HG03135 (cell line): ENCODE results near the gene FHOD1.
A peak's percentile ranks its signal among the peaks of the same experiment; 100 is the strongest.

ENCODE experiments used
- ATAC-seq: cut with Tn5 transposase; IDR thresholded peaks from one replicate; pipeline ENCODE4 v1.9.1; 2021; ENCODE audit warnings: mild to moderate bottlenecking, moderate library complexity; ENCODE audit not compliant: unreplicated experiment

The FHOD1 gene

DNA sequence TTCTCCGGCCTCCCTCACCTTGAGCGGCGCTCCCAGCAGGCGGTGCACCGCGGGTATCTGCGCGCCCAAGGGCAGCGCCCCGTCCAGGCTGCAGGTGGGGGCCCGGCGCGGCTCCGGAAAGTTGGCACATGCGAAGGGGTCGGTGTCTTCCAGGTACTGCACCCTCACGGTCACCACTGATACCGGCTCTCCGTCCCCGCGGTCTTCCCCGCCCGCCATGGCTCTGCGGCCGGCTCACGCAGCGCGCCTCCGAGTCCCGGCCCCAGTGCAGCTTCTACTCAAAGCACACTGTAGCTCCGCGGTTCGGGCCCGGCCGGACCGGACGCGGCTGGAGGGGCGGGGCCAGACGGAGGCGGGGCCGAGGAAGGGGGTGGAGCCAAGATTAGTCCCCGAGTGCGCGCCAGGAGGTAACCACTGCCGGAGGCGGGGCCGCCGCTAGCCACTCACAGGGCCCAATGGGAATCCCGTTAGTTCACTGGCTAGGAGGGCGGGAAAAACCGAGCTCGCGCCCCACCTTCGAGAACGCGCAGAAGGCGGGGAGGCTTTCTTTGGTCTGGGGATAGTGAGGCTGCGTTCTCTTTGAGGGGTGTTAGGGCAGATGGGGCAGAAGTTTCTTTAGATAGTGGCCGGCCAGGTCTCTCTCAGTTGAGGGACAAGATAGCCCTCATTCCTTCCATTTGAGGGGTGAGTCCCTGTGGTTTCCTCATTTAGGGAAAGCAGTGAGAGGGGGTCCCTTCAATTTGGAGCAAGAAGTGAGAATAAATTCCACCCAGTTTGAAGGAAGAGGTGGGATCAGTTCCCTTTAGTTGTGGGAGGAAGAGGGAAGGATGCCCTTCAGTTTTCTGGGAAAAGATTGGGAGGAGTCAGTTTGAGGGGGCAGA is at the start of gene FHOD1:
TSS of gene FHOD1 (minus strand) at position 290 of the 881 bp plus-strand sequence. CDS start at position 219, 71 bp downstream.
- ATAC-seq = peak; percentile 56

DNA sequence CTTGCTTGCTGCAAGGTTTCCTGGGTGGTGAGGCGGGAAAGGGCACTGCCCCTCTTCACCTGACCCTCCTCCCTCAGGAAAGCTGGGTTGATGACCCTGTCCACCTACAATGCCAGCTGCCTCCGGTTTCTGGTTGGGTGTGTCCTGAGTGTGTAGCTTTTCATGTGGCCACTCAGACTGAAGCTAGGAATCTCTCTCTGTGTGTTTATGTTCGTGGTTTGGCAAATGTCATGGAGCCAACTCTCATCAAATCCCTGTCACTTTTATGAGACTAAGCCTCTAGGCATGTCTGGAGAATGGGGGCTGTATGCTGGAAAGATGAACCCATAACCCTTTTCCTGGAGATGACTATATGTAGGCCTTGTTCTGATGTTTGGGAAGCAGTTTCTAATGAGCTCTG is 49.1 kb upstream of the FHOD1 start:
- ATAC-seq = no peak

DNA sequence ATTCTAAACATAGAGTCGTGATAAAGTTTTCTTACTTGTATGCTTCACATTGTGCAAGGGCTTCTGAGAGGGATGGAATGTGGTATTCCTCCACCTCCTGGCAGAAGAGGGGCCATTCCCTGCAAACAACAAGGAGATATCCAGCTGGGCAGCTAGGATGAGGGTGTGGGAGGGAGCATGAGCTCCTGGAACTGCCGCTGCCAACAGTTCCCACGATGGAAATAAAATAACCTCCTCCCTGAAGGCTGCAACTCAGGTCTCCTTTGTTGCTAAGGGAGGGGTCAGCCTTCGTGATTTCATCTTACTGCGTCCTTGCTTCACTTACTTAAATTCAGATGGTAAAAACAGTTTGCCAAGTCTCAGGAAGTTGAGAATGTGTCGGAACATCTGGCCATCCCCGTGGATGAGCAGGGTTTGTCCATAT is 47.7 kb upstream of the FHOD1 start:
- no peak for ATAC-seq

DNA sequence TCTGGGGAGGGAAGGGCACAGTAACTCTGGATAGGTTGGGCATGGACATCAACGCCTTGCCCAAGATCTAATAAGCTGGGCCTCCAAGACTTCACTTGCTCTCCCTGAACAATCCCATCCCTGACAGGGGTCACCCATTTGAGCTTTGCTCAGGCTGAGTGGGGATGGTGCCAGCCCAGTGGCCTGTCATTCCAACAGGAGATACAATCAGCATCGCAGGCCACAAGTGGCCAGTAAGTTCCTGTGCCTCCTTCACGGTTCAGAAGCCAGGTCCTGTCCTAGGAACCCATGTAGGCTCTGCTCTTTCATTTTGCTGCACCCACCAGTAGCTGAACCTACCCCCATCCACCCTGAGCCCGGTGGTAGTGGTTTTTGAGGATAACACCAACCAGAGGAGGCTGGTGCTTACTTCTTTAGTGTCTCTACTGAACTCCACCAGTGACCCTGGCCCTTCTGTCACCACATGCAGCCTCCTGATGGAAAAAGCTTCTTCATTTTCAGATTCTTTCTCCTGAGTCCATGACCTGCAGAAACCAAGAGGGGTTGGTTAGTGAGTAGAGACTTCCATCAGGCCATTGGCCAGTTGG is 47.0 kb upstream of the FHOD1 start:
- ATAC-seq = no peak

DNA sequence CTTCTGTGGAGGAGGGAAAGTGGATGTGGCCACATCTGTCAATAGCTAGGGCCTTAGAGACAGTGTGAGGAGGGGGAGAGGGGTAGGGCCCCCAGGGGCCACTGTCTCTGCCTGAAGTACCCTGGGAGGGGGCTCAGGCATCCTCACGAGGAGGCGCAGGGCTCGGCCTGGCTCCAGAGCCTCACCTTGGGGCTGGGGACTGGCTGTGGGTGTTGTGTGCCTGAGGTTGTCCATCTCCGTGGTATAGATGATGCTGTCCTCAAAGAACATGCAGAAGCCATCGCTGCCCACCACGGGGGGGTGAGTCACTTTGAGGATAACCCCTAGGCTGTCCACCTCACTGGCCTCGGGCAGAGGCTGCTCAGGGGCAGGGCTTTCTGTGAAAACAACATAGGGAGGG is 44.2 kb upstream of the FHOD1 start:
- ATAC-seq = no peak

DNA sequence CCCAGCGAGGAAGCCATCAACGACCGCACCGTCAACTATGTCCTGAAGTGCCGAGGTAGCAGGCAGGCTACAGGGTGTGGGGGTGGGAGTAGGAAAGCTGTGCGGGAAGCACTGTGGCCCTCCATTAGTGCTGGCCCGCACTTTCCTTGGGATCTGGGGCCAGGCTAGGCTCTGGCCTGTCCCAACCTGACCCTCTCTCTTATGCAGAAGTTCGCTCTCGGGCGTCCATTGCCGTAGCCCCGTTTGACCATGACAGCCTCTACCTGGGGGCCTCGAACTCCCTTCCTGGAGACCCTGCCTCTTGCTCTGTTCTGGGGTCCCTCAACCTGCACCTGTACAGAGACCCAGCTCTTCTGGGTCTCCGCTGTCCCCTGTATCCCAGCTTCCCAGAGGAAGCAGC is 40.7 kb upstream of the FHOD1 start:
- no peak for ATAC-seq

DNA sequence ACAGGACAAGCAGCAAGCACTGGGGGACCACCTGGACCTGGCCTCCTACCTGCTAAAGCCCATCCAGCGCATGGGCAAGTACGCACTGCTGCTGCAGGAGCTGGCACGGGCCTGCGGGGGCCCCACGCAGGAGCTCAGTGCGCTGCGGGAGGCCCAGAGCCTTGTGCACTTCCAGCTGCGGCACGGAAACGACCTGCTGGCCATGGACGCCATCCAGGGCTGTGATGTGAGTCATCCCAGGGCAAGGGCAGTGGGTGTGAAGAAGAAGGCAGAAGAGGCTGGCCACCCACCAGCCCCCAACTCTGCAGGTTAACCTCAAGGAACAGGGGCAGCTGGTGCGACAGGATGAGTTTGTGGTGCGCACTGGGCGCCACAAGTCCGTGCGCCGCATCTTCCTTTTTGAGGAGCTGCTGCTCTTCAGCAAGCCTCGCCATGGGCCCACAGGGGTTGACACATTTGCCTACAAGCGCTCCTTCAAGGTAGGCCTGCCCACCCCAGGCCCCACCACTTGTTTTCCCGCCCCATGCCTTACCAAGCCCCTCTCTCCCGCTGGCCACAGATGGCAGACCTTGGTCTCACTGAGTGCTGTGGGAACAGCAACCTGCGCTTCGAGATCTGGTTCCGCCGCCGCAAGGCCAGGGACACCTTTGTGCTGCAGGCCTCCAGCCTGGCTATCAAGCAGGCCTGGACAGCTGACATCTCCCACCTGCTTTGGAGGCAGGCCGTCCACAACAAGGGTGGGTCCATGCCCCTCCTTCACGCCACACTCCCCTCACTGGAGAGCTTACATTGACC is 39.4 kb upstream of the FHOD1 start:
- ATAC-seq = no peak

DNA sequence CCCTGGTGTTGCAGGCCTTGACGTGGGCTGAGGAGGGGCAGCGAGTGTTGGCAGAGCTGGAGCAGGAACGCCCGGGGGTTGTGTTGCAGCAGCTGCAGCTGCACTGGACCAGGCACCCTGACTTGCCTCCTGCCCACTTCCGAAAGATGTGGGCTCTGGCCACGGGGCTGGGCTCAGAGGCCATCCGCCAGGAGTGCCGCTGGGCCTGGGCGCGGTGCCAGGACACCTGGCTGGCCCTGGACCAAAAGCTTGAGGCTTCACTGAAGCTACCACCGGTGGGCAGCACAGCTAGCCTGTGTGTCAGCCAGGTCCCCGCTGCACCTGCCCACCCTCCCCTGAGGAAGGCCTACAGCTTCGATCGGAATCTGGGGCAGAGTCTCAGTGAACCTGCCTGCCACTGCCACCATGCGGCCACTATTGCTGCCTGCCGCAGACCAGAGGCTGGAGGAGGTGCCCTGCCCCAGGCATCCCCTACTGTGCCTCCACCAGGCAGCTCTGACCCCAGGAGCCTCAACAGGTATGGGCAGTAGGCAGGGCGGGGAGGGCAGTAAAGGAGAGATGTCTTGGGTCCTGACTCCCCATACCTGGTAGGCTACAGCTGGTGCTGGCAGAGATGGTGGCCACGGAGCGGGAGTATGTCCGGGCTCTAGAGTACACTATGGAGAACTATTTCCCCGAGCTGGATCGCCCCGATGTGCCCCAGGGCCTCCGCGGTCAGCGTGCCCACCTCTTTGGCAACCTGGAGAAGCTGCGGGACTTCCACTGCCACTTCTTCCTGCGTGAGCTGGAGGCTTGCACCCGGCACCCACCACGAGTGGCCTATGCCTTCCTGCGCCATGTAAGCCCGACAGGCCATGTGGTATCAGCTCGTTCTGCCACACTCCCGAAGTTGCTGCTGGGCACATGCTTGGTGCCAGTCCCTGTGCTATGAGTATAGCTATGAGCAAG is 37.7 kb upstream of the FHOD1 start:
- ATAC-seq = no peak

DNA sequence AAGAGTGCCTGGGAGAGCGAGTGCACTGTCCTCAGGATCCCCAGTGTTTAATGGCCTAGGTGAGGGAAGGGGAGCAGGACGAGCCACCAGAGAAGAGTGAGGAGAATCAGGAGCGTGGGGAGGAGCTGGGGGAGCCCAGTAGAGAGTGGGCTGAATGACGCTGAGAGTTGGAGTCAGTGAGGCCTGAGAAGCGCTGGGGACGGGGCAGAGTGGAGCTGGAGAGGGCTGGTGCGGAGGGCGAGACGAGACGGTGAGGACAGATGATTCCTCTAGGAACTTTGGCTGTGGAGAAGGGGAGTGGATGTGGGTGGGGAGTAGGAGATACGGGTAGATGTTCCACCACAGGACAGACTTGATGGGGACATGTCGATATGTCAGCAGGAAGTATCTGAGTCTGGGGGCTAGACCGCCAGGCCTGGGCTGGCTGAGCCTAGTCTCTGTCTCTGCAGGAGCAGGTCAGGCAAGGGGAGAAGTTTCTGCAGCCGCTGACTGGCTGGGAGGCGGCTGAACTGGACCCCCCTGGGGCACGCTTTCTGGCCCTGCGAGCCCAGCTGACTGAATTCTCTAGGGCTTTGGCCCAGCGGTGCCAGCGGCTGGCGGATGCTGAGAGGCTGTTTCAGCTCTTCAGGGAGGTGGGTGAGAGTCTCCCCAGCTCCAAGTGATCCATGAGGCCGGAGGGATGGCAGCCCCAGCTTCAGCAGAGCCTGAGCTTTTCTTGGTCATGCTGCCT is 36.7 kb upstream of the FHOD1 start:
- ATAC-seq = no peak

DNA sequence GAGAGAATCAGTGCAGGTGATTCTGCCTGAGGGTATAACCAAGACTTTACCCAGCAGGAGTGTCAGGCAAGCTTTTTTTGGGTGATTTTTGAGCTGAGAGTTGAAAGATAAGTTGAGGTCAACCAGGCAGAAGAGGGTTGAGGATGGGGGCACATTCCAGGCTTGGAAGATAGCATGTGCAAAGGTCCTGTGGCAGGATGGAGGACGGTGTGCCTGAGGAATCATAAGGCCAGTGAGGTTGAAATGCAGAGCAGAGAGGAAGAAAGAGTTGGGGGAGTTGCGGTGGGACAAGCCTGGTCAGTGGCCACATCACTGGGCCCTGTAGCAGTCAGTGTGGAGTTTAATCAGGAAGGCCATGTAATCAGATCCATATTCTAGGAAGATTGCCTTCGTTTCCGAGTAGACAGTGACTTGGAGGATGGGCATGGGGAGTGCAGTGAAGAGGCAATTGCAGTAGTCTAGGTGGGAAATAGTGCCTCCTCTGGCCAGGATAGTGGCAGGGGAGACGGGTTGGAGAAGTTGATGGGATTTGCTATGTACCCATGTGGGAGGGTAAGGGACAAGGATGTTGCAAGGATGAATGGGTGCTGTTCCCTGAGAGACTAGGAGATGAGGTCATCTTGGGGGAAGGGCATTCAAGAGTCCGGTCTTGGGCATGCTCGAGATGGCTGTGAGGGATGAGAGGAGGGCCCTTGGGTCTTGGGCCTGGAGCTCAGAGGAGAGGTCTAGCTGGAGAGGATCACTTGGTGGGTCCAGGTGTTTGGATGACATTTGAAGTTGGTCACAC is 36.0 kb upstream of the FHOD1 start:
- no peak for ATAC-seq

DNA sequence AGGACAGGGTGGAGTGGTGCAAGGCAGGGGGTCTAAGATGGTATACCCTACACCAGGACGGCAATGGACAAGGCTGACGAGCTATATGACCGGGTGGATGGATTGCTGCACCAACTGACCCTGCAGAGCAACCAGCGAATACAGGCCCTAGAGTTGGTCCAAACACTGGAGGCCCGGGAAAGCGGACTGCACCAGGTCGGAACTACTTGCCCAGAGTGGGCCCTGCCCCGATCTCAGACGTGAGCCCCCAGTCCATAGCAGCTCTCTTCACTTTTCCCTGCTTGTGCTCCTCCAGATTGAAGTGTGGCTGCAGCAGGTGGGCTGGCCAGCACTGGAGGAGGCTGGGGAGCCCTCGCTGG is 35.1 kb upstream of the FHOD1 start:
- ATAC-seq = no peak

DNA sequence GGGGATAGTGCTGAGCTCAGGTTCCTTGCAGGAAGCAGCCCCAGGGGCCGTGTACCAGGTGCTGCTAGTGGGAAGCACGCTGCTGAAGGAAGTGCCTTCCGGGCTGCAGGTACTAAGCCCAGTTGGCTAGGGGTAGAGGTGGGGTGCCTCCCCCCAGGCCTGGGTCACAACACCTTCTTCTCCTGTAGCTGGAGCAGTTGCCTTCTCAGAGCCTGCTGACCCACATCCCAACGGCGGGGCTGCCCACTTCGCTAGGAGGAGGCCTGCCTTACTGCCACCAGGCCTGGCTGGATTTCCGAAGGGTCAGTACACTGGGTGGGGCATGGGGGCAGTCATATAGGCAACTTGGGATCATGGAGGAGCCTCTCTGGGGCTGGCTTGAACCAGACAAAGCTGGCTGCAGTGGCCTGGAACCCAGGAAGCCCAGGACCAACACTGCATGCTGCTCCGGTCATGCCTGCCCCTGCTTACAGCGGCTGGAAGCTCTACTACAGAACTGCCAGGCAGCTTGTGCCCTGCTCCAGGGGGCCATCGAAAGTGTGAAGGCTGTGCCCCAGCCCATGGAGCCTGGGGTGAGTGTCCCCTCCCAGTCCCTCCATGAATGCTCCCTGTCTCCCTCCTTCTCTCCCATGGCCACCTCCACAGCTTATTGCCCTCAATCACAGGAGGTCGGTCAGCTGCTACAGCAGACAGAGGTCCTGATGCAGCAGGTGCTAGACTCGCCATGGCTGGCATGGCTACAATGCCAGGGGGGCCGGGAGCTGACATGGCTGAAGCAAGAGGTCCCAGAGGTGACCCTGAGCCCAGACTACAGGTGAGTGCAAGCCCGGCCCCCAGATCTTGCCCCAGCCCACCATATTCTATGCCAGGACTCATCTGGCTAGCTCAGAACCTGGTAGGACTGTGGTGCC is 34.5 kb upstream of the FHOD1 start:
- ATAC-seq = no peak

DNA sequence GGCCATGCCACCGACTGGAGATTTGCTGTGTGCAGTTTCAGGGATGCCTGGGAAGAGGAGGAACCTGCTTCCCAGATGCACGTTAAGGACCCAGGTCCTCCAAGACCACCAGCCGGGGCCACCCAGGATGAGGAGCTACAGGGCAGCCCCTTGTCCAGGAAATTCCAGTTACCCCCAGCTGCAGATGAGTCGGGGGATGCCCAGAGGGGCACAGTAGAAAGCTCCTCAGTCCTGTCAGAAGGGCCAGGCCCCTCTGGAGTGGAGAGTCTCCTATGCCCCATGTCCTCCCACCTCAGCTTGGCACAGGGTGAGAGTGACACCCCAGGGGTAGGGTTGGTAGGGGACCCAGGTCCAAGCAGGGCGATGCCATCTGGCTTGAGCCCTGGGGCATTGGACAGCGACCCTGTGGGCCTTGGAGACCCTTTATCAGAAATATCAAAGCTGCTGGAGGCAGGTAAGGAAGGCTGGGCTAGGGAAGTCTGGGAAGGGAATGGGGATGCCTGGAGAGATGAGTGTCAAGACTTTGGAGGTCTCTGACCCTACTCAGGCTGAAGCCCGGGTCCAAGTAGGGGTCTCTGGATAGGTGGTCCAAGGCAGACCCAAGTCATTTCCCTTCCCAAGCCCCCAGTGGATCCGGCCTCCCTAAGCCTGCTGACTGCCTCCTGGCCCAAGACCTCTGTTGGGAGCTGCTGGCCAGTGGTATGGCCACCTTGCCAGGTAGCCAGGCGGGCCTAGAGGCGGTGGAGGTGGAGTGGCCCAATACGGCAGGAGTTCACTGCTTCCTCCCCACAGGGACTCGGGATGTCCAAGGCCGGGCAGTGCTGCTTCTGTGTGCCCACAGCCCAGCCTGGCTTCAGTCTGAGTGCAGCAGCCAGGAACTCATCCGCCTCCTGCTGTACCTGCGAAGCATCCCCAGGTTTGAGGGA is 33.1 kb upstream of the FHOD1 start:
- no peak for ATAC-seq

DNA sequence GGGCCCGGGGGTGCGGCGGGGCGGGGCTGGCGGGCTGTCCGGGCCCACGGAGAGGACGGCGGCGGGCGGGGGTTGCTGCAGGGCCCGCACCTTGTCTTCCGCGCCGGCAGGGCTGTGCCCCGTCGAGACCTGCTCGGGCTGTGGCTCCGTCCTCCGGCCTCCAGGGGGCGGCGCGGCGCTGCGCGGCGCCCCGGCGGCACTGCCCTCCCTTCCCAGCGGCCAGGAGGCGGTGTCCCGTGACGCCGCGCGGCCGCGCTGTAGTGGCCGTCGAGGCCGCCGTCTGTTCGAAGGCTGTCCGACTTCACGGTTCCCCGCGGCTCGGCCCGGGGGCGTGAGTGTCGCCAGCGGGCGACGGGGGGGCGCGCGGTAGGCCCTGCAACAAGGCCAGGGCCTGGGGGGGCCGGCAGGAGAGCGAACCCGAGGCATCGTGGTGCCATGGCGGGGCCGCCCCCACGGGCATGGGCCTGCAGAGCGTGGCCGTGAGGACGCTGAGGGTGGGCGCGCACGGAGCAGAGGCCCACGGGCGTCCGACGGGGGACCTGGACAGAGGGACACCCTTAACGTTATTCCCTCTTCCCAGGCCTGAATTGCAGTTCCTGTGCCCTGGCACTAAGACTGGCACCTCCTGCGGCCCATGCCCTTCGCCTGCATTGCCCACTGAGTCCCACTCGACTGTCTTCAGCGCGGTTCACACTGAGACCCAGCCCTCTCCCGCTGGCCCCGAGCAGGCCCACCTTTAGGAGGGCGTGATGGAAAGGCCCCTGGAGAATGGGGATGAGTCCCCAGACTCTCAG is 32.2 kb upstream of the FHOD1 start, which contains the start of gene PLEKHG4:
TSS of gene PLEKHG4 (plus strand) at position 237 of the 794 bp plus-strand sequence. CDS start at position 750, 513 bp downstream.
- ATAC-seq = peak; percentile 76

DNA sequence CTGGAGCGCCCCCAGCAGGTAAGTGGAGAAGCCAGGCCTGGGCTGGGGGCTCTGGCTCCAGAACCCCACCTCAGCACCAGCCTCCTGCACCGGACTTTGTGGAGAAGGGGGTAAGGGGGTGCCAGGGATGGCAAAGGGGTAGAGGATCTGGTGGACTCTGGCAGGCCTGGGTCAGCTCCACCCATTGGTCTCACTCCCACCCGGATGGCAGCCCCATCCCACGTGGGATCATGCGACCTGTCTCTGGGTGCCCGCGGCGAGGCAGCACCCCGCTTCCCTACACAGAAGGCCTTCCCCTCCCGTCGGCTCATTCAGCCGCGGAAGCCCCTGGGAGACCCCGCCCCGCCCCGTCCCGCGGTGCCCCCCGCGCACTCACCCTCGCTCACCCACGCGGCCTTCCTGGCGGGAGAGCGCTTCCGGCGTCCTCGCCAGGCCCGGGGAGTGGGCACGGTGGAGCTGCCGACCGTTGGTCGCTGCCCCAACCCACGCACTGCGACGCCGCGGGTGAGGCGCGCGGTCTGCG is 31.6 kb upstream of the FHOD1 start:
- ATAC-seq = peak; percentile 37
